ENCODE measurements around the gene YPEL2. TPM values are rescaled to one million over a fixed set of nuclear protein-coding genes. Genes with fewer than 3 reads are reported as not detected.

YPEL2 gene
- total and polyA plus RNA-seq, 7 experiments from 2014 or later, result 10.6 to 52.0 (median 38.4) TPM

- Histone ChIP-seq H3K4me1 (ENCODE audit: control insufficient read depth in 2 of 2, insufficient read depth in 2 of 2, low read length in 2 of 2) (peaks cover 4 to 20% of the 10 kb centered on the region in 2 donors), H3K27ac (ENCODE audit: low read depth, low read length) (no peak overlapping the region), H3K4me3 (ENCODE audit: low read length) (no peak overlapping the region), H3K27me3 (ENCODE audit: control insufficient read depth in 2 of 2, insufficient read depth in 2 of 2, low read length in 2 of 2) (no peaks in the 10 kb centered on the region), H3K36me3 (ENCODE audit: control insufficient read depth in 2 of 3, insufficient read depth in 3 of 3, low read length in 3 of 3) (no peaks in the 10 kb centered on the region), H3K9me3 (ENCODE audit: control insufficient read depth in 2 of 3, low read length in 3 of 3) (no peaks in the 10 kb centered on the region)
- no peaks in the 10 kb centered on the region for H3K36me3 Mint-ChIP-seq
- peaks cover 0 to 59% (median 27%) of the 10 kb centered on the region in 7 donors for H3K4me1 Mint-ChIP-seq
- peak overlapping the region in 3 of 9 donors; percentile 38 to 89 (median 70) for H3K27ac Mint-ChIP-seq
- ChIA-PET CTCF (interaction anchor here (0.5 to 9.4 kb wide), 9 partner anchors 24 to 165 kb away, joined by 3 to 191 read pairs (median 6); no protein-coding TSS in a partner anchor), POLR2A (interaction anchor here (2.0 to 3.1 kb wide), 2 partner anchors 110 to 128 kb away, joined by 6 to 11 read pairs; no protein-coding TSS in a partner anchor)
- intact Hi-C loops (cut with micrococcal nuclease), result loop anchor here in 1 of 2 donors (5.0 kb wide), 1 partner anchor 37 kb away; no protein-coding TSS in a partner anchor
- peak overlapping the region in 3 of 10 donors; percentile 25 to 72 (median 31) for H3K4me3 Mint-ChIP-seq
- no peak for DNase-seq
- peaks cover 0 to 7% (median 0%) of the 10 kb centered on the region in 5 donors for H3K27me3 Mint-ChIP-seq
- no peak for ATAC-seq
- peaks cover 0 to 1% (median 0%) of the 10 kb centered on the region in 11 donors for H3K9me3 Mint-ChIP-seq
These were observed 107.8 kb downstream of the YPEL2 start for GRCh38 chr17:59439262-59439661.

DNA sequence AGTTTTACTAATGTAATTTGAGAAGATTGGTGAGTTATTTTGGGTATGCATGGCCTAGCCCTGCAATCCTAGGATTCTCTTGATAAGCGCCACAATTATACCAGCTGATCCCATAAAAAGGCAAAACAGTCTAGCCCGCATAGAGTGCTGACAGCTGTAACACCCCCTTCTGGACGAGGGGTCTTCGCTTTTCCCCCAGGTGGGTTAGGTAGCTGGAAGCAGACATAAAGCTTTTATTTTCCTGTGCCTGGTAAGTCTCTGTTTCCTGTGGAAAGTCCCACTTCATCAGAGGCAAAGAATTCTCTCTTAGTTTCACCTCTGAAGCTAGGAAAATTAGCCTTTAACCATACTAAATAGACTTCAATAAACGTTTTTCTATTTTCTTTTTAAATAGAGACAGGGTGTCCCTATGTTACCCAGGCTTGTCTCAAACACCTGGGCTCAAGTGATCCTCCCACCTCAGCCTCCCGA lies 108.3 kb downstream of the YPEL2 start:
- Mint-ChIP-seq H3K36me3 (no peaks in the 10 kb centered on the region), H3K4me3 (peak overlapping the region in 4 of 10 donors; percentile 25 to 72 (median 34)), H3K27me3 (peaks cover 0 to 7% (median 0%) of the 10 kb centered on the region in 5 donors), H3K27ac (peak overlapping the region in 4 of 9 donors; percentile 14 to 89 (median 54)), H3K9me3 (peaks cover 0 to 1% (median 0%) of the 10 kb centered on the region in 11 donors), H3K4me1 (peaks cover 0 to 59% (median 27%) of the 10 kb centered on the region in 7 donors)
- ChIA-PET POLR2A (interaction anchor here (2.0 to 3.1 kb wide), 2 partner anchors 110 to 128 kb away, joined by 6 to 11 read pairs; no protein-coding TSS in a partner anchor), CTCF (interaction anchor here (0.5 to 9.4 kb wide), 13 partner anchors 10 to 165 kb away, joined by 3 to 191 read pairs (median 5); no protein-coding TSS in a partner anchor)
- intact Hi-C loops (cut with micrococcal nuclease), result loop anchor here (1.0 to 5.0 kb wide), 11 partner anchors 37 to 922 kb away; partner anchors contain the start of gene GDPD1 (in 2 of the 2)
- Histone ChIP-seq H3K27ac (ENCODE audit: low read depth, low read length) (no peak overlapping the region), H3K9me3 (ENCODE audit: control insufficient read depth in 2 of 3, low read length in 3 of 3) (no peaks in the 10 kb centered on the region), H3K4me1 (ENCODE audit: control insufficient read depth in 2 of 2, insufficient read depth in 2 of 2, low read length in 2 of 2) (peaks cover 4 to 20% of the 10 kb centered on the region in 2 donors), H3K4me3 (ENCODE audit: low read length) (no peak overlapping the region), H3K27me3 (ENCODE audit: control insufficient read depth in 2 of 2, insufficient read depth in 2 of 2, low read length in 2 of 2) (no peaks in the 10 kb centered on the region), H3K36me3 (ENCODE audit: control insufficient read depth in 2 of 3, insufficient read depth in 3 of 3, low read length in 3 of 3) (no peaks in the 10 kb centered on the region)
- ATAC-seq (no peak), DNase-seq (no peak)

DNA sequence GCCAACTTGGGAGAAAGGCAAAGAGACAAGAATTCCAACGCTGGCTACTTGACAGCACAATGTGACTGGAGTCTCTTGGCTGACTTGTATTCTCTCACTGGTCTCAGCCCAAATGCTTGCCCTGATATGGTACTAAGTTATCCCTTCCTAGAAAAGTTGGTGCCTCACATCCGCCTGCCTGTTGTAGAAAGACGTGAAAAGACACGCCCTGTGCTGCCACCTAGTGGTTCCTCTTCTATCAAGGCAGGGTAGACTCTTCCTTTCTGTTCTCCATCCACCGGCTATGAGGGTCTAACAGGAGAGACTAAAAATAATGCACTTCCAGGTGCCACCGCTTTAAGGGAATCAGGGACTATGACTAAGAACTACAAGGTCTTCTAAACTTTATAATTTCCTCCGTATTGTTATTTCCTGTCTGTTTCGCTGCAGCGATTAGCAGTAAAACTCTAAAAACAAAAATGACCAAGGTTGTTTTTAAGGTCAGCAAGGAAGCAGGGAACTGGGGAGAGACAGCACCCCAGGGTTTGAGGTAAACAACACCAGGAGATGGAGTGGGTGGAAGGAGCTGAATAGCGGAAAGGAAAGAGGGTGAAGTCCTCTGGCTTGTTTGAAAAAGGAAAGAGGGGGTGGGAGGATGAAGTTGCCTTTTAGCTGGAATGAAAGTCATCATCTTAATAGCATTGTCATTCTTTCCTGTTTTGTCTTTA lies 109.5 kb downstream of the YPEL2 start:
- no peak overlapping the region for H3K27ac ChIP-seq (ENCODE audit: low read depth, low read length)
- no peaks in the 10 kb centered on the region for H3K36me3 ChIP-seq (ENCODE audit: control insufficient read depth in 2 of 3, insufficient read depth in 3 of 3, low read length in 3 of 3)
- intact Hi-C loops (cut with micrococcal nuclease), result loop anchor here (1.0 to 5.0 kb wide), 10 partner anchors 76 to 924 kb away; partner anchors contain the start of gene GDPD1 (in 2 of the 2)
- H3K9me3 ChIP-seq (ENCODE audit: control insufficient read depth in 2 of 3, low read length in 3 of 3), result no peaks in the 10 kb centered on the region
- H3K27ac Mint-ChIP-seq, result peak overlapping the region in 7 of 9 donors; percentile 13 to 89 (median 55)
- H3K36me3 Mint-ChIP-seq, result no peaks in the 10 kb centered on the region
- peaks cover 0 to 1% (median 0%) of the 10 kb centered on the region in 11 donors for H3K9me3 Mint-ChIP-seq
- ChIA-PET CTCF (interaction anchor here (0.6 to 9.4 kb wide), 14 partner anchors 11 to 136 kb away, joined by 3 to 191 read pairs (median 4); no protein-coding TSS in a partner anchor), POLR2A (interaction anchor here (0.5 to 3.1 kb wide), 7 partner anchors 9 to 130 kb away, joined by 3 to 11 read pairs (median 5); partner anchors contain the start of gene YPEL2)
- peaks cover 0 to 7% (median 0%) of the 10 kb centered on the region in 5 donors for H3K27me3 Mint-ChIP-seq
- peak; percentile 97 for ATAC-seq
- peak overlapping the region in 8 of 10 donors; percentile 9 to 72 (median 46) for H3K4me3 Mint-ChIP-seq
- DNase-seq, result peak; percentile 54 to 87 (median 80)
- peaks cover 4 to 20% of the 10 kb centered on the region in 2 donors for H3K4me1 ChIP-seq (ENCODE audit: control insufficient read depth in 2 of 2, insufficient read depth in 2 of 2, low read length in 2 of 2)
- peaks cover 0 to 50% (median 27%) of the 10 kb centered on the region in 7 donors for H3K4me1 Mint-ChIP-seq
- no peaks in the 10 kb centered on the region for H3K27me3 ChIP-seq (ENCODE audit: control insufficient read depth in 2 of 2, insufficient read depth in 2 of 2, low read length in 2 of 2)
- H3K4me3 ChIP-seq (ENCODE audit: low read length), result no peak overlapping the region

DNA sequence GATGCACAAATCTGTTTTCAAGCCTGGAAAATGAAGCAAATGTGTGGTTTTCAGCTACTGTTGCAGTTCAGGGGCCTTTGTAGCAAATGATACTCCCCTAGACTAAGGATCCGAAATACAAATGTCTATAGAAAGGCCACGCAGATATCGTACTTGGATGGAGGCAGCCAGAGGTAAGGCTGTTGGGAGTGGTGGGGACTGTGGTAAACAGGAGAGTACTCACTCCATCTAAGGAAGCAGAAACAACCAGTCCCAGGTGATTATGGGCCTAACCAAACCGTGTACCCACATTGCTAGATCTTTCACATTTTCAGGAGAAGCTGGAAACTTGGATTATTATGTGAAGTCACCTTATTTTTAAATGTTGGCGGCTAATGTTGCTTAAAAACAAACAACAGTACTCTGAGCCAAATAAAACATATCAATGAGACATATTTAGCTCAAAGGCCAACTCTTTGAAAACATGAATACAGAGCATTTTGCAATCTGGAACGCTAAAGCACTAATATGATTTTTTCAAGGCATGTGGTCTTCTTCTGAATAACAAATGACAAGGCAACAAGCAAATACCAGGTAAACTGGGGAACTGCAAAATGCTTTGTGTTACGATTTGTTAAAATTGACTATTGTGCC lies 110.1 kb downstream of the YPEL2 start:
- Mint-ChIP-seq H3K4me3 (no peak overlapping the region), H3K27ac (peak overlapping the region in 4 of 9 donors; percentile 43 to 89 (median 62)), H3K27me3 (peaks cover 0 to 7% (median 0%) of the 10 kb centered on the region in 5 donors), H3K4me1 (peaks cover 0 to 46% (median 27%) of the 10 kb centered on the region in 7 donors), H3K9me3 (peaks cover 0 to 1% (median 0%) of the 10 kb centered on the region in 11 donors), H3K36me3 (no peaks in the 10 kb centered on the region)
- no peak overlapping the region for H3K27ac ChIP-seq (ENCODE audit: low read depth, low read length)
- ATAC-seq (no peak), DNase-seq (no peak)
- no peaks in the 10 kb centered on the region for H3K36me3 ChIP-seq (ENCODE audit: control insufficient read depth in 2 of 3, insufficient read depth in 3 of 3, low read length in 3 of 3)
- POLR2A ChIA-PET, result interaction anchor here (0.9 to 3.1 kb wide), 5 partner anchors 9 to 130 kb away, joined by 4 to 11 read pairs (median 5); partner anchors contain the start of gene YPEL2
- no peaks in the 10 kb centered on the region for H3K9me3 ChIP-seq (ENCODE audit: control insufficient read depth in 2 of 3, low read length in 3 of 3)
- H3K27me3 ChIP-seq (ENCODE audit: control insufficient read depth in 2 of 2, insufficient read depth in 2 of 2, low read length in 2 of 2), result no peaks in the 10 kb centered on the region
- CTCF ChIA-PET, result interaction anchor here (0.6 to 9.4 kb wide), 10 partner anchors 14 to 260 kb away, joined by 3 to 191 read pairs (median 4); partner anchors contain the start of gene CLTC
- H3K4me3 ChIP-seq (ENCODE audit: low read length), result no peak overlapping the region
- H3K4me1 ChIP-seq (ENCODE audit: control insufficient read depth in 2 of 2, insufficient read depth in 2 of 2, low read length in 2 of 2), result peaks cover 4 to 20% of the 10 kb centered on the region in 2 donors
- intact Hi-C loops (cut with micrococcal nuclease), result loop anchor here (1.0 to 5.0 kb wide), 5 partner anchors 79 to 924 kb away; partner anchors contain the start of gene GDPD1 (in 1 of the 2)

GRCh38 chr17:59443106-59443505 lies 111.7 kb downstream of the YPEL2 start:
- DNase-seq (no peak), ATAC-seq (no peak)
- Mint-ChIP-seq H3K36me3 (no peaks in the 10 kb centered on the region), H3K4me3 (no peak overlapping the region), H3K27ac (no peak overlapping the region), H3K27me3 (peaks cover 0 to 1% (median 0%) of the 10 kb centered on the region in 5 donors), H3K4me1 (peaks cover 0 to 39% (median 22%) of the 10 kb centered on the region in 7 donors), H3K9me3 (peaks cover 0 to 1% (median 0%) of the 10 kb centered on the region in 11 donors)
- Histone ChIP-seq H3K4me1 (ENCODE audit: control insufficient read depth in 2 of 2, insufficient read depth in 2 of 2, low read length in 2 of 2) (peaks cover 4 to 20% of the 10 kb centered on the region in 2 donors), H3K4me3 (ENCODE audit: low read length) (no peak overlapping the region), H3K9me3 (ENCODE audit: control insufficient read depth in 2 of 3, low read length in 3 of 3) (no peaks in the 10 kb centered on the region), H3K27ac (ENCODE audit: low read depth, low read length) (no peak overlapping the region), H3K27me3 (ENCODE audit: control insufficient read depth in 2 of 2, insufficient read depth in 2 of 2, low read length in 2 of 2) (no peaks in the 10 kb centered on the region), H3K36me3 (ENCODE audit: control insufficient read depth in 2 of 3, insufficient read depth in 3 of 3, low read length in 3 of 3) (no peaks in the 10 kb centered on the region)
- ChIA-PET POLR2A (interaction anchor here (0.6 to 1.0 kb wide), 3 partner anchors 35 to 614 kb away, joined by 3 to 4 read pairs (median 4); no protein-coding TSS in a partner anchor), CTCF (interaction anchor here (0.6 to 9.4 kb wide), 4 partner anchors 9 to 129 kb away, joined by 4 to 191 read pairs (median 43); no protein-coding TSS in a partner anchor)
- intact Hi-C loops (cut with micrococcal nuclease), result loop anchor here (5.0 kb wide), 2 partner anchors 276 to 926 kb away; no protein-coding TSS in a partner anchor
